Cardiac fibroblast (primary cell): ENCODE measurements around the gene COQ10A.

ENCODE experiments used
- DNase-seq, 2 donors: peaks; one replicate each; pipeline versions ENCODE4 v3.0.0 to v3.0.0-alpha.2; 2010; ENCODE audit warnings: low read depth in 2 of 2
- H3K4me3 ChIP-seq, 2 donors: replicated peaks in 1 of 2; 1 replicate in 1 of 2; 2 replicates in 1 of 2; pipeline ENCODE4 v1.5.1; 2011; ENCODE audit warnings: low read depth in 2 of 2, low read length in 2 of 2, mild to moderate bottlenecking in 2 of 2, moderate library complexity in 1 of 2
- TF ChIP-seq, protein P1 (sequence below): IDR thresholded peaks from one replicate; pipeline ENCODE4 v1.5.1; 2011; ENCODE audit warnings: low read depth, mild to moderate bottlenecking, low read length, inconsistent platforms

COQ10A gene

DNA sequence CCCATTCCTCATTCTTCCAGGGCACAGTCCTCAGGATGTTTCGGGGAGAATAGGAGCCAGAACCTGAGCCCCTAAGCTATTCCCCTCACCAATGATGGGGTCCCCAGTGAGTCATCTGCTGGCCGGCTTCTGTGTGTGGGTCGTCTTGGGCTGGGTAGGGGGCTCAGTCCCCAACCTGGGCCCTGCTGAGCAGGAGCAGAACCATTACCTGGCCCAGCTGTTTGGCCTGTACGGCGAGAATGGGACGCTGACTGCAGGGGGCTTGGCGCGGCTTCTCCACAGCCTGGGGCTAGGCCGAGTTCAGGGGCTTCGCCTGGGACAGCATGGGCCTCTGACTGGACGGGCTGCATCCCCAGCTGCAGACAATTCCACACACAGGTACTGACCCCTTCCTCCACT lies 35.6 kb upstream of the COQ10A start:
- H3K4me3 ChIP-seq = no peak overlapping the region
- no peak for DNase-seq
- TF ChIP-seq, protein P1, sequence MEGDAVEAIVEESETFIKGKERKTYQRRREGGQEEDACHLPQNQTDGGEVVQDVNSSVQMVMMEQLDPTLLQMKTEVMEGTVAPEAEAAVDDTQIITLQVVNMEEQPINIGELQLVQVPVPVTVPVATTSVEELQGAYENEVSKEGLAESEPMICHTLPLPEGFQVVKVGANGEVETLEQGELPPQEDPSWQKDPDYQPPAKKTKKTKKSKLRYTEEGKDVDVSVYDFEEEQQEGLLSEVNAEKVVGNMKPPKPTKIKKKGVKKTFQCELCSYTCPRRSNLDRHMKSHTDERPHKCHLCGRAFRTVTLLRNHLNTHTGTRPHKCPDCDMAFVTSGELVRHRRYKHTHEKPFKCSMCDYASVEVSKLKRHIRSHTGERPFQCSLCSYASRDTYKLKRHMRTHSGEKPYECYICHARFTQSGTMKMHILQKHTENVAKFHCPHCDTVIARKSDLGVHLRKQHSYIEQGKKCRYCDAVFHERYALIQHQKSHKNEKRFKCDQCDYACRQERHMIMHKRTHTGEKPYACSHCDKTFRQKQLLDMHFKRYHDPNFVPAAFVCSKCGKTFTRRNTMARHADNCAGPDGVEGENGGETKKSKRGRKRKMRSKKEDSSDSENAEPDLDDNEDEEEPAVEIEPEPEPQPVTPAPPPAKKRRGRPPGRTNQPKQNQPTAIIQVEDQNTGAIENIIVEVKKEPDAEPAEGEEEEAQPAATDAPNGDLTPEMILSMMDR = no peak

DNA sequence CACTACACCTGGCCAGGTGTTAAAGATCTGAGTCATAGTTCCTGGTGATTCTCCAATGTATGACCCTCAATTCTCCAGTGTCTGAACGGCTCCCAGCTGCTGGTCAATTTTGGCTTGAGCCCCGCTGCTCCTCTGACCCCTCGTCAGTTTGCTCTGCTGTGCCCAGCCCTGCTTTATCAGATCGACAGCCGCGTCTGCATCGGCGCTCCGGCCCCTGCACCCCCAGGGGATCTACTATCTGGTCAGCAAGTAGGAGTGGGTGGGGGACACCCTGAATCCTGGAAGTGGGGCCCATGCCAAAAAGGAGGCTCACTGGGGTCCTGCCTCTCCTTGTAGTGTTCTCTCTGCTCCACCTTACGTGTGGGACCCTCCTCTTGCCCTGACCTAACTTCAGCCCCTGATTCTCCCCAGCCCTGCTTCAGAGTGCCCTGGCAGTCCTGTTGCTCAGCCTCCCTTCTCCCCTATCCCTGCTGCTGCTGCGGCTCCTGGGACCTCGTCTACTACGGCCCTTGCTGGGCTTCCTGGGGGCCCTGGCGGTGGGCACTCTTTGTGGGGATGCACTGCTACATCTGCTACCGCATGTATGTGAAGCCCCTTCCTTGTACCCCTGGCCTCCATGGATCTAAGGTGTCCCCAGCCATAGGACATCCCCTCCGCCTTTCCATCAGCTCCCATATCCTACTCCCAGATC lies 31.9 kb upstream of the COQ10A start:
- no peak overlapping the region for H3K4me3 ChIP-seq
- TF ChIP-seq, protein P1 = no peak

GRCh38 chr12:56236091-56236490 lies 30.7 kb upstream of the COQ10A start:
- TF ChIP-seq, protein P1 = no peak
- H3K4me3 ChIP-seq = no peak overlapping the region

More for the DNA sequence above, 31.9 kb upstream of the COQ10A start:
- no peak for DNase-seq

DNA sequence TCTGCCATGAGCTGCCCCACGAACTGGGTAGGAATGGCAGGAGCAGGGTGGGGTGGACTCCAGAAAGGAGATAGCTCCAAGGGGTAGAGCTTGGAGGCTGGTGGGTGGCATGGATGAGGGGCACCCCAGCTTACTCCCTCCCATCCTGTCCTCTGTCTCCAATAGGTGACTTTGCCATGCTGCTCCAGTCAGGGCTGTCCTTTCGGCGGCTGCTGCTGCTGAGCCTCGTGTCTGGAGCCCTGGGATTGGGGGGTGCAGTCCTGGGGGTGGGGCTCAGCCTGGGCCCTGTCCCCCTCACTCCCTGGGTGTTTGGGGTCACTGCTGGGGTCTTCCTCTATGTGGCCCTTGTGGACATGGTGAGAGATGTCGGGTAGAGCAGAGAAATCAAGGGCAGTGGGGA lies 29.8 kb upstream of the COQ10A start:
- TF ChIP-seq, protein P1 = no peak
- no peak for DNase-seq
- H3K4me3 ChIP-seq = no peak overlapping the region

More at GRCh38 chr12:56236091-56236490, 30.7 kb upstream of the COQ10A start:
- no peak for DNase-seq

DNA sequence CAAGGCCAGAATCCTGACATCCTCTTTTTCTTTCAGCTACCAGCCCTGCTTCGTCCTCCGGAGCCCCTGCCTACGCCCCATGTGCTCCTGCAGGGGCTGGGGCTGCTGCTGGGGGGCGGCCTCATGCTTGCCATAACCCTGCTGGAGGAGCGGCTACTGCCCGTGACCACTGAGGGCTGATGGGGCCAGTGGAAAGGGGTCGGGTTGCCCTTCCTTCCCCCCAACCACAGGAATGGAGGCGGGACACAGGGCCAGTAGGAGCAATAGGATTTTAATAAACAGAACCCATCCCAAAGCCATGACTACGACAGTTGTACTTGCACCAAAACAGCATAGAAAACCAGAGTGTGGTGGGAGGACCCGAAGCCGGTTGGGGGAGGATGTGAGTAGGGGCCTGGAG lies 29.2 kb upstream of the COQ10A start:
- TF ChIP-seq, protein P1 = no peak
- no peak overlapping the region for H3K4me3 ChIP-seq
- no peak for DNase-seq

DNA sequence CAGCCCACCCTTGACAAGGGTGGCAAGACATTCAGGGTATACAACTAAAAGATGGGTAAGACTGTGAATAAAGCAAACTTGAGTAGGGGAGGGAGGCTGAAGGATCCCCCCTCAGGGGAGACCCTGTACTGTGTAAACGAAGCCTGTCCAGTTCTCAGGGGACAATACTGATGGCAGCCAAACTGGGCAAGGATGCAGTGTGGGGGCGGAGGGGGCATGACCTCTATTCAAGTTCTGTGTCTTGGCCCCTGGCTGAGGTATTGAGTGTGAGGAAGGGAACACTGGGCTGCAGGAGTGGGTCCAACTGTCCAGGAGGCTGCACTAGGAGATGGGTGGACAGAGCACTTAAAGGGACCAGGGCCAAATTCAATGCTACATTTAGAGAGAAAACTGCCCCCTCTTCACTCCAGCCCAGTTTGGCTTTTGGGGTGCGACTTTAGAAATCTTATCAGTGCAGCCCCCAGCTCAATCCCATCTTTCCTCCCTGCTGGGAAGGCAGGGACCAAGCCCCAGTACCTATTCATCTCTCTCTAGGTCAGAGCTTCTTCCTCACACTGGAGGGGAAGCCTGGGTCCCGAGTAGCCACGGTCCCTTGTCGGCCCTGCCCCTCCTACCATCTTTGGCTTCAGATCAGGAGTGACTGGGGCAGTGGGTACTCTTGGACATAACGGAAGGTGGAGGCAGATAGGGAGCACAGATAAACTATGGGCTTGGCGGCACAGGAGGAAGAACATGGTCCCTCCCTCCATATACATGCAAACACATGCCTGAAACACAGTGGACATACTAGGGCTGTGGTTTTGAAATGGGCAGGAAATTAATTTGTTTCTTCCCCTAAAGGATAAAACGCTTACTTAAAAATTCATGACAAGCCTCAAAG lies 25.1 kb upstream of the COQ10A start:
- H3K4me3 ChIP-seq = no peak overlapping the region
- TF ChIP-seq, protein P1 = no peak
- DNase-seq = no peak
